Esophagus squamous epithelium (tissue), 4 donors: ENCODE data around the gene UMAD1.

Experiments used
- CTCF ChIP-seq, 6 experiments: fragments of 450-650 bp in 4 of 6; fragments of 200-600 bp in 2 of 6; sonication (generic) in 2 of 6; IDR thresholded peaks; one replicate each; pipeline ENCODE4 v1.5.1; 2016 to 2019; ENCODE audit warnings: antibody characterized with exemption in 6 of 6, mild to moderate bottlenecking in 4 of 6, moderate library complexity in 4 of 6
- POLR2A ChIP-seq, 4 donors: fragments of 450-650 bp; IDR thresholded peaks; one replicate each; pipeline ENCODE4 v1.6.1; 2017; ENCODE audit warnings: antibody characterized with exemption in 4 of 4, mild to moderate bottlenecking in 4 of 4, moderate library complexity in 3 of 4

DNA sequence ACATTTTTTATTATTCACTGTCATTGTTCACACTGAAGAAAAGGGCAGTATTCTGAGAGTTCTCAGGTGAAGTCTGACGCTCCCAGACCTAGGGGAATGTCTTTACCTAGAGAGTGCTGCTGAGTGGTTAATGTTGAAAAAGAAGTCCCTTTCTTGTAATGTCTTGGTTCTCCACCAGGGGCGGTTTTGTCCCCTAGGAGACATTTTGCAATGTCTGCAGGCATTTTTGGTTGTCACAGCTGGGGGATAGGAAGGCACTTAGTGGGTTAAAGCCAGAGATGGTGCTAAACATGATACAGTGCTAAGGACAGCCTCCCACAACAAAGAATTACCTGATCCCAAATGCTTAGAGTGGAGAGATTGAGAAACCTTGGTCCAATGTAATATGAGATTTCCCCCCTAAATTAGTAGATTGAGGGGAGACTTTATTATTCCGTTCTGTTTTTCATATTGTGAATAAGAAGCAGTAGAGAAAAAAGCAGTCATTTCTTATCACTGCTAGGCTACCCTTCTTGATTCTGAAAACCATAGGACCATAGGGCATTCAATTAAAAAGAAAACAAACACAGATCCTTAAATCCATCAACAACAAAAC is 13.1 kb downstream of the UMAD1 start:
- peak in 4 of 6 experiments; percentile 19 to 47 (median 32) for TF ChIP-seq CTCF (IDR thresholded peaks at IDR 0.05)
- no peak for TF ChIP-seq POLR2A (IDR thresholded peaks at IDR 0.05)
